ENCODE results near the gene CBLB. TPM values are rescaled to one million over a fixed set of nuclear protein-coding genes. Genes with fewer than 3 reads are reported as not detected.

Gene CBLB
- total RNA-seq, 1 experiment from 2014 or later: 23.9 TPM

GRCh38 chr3:105915524-105915923 is 46.7 kb upstream of the CBLB start:
- no peak for TF ChIP-seq CTCF (conservative IDR thresholded peaks at IDR 0.05; ENCODE audit: low read depth, low read length)
- peaks cover 17% of the 10 kb centered on the region; the same call in 1 of the 2 replicates for H3K9me3 ChIP-seq (ENCODE audit: low read length)
- peak; percentile 82 for DNase-seq

GRCh38 chr3:105913616-105914015 is 44.8 kb upstream of the CBLB start:
- Histone ChIP-seq H3K27ac (ENCODE audit: low read length) (no peak overlapping the region), H3K4me3 (ENCODE audit: low read length) (no peak overlapping the region), H3K4me1 (ENCODE audit: insufficient read depth, low read length) (peaks cover 4% of the 10 kb centered on the region), H3K9ac (ENCODE audit: low read length) (no peak overlapping the region), H4K20me1 (ENCODE audit: low read length) (no peaks in the 10 kb centered on the region), H3K36me3 (ENCODE audit: low read depth, low read length) (peaks cover 4% of the 10 kb centered on the region; the same call in 1 of the 2 replicates), H3K27me3 (ENCODE audit: low read length) (no peaks in the 10 kb centered on the region), H3K9me3 (ENCODE audit: low read length) (peaks cover 8% of the 10 kb centered on the region; the same call in 1 of the 2 replicates), H3K9me2 (replicated peaks; ENCODE audit: low read length) (no peaks in the 10 kb centered on the region), H3K4me2 (ENCODE audit: low read length) (no peak overlapping the region), H3K79me2 (ENCODE audit: low read length) (no peaks in the 10 kb centered on the region), H2AFZ (ENCODE audit: low read length) (no peak overlapping the region), H3F3A (ENCODE audit: low read length, unreplicated experiment) (peaks cover 5% of the 10 kb centered on the region)
- ATAC-seq (no peak), DNase-seq (no peak)
- ChIA-PET POLR2A (ENCODE audit: unreplicated experiment) (no interaction called here), CTCF (no interaction called here)
- BruUV-seq (replicated peaks): no TSS peak
- intact Hi-C loops (cut with micrococcal nuclease): loop anchor here (2.0 kb wide), 1 partner anchor 53 kb away; no protein-coding TSS in a partner anchor
- TF ChIP-seq EZH2 (IDR thresholded peaks at IDR 0.05; ENCODE audit: low read length, unreplicated experiment) (no peak), CTCF (conservative IDR thresholded peaks at IDR 0.05; ENCODE audit: low read depth, low read length) (no peak), EZH2phosphoT487 (IDR thresholded peaks at IDR 0.05; ENCODE audit: borderline replicate concordance, low read length) (no peak)

More at GRCh38 chr3:105915524-105915923, 46.7 kb upstream of the CBLB start:
- ATAC-seq: peak; percentile 95
- Histone ChIP-seq H3K36me3 (ENCODE audit: low read depth, low read length) (peaks cover 4% of the 10 kb centered on the region; the same call in 1 of the 2 replicates), H3K4me3 (ENCODE audit: low read length) (no peak overlapping the region), H3K79me2 (ENCODE audit: low read length) (no peaks in the 10 kb centered on the region), H3K27ac (ENCODE audit: low read length) (peak overlapping the region; percentile 92), H3K27me3 (ENCODE audit: low read length) (no peaks in the 10 kb centered on the region), H3K4me2 (ENCODE audit: low read length) (no peak overlapping the region), H2AFZ (ENCODE audit: low read length) (no peak overlapping the region), H3K9me2 (replicated peaks; ENCODE audit: low read length) (no peaks in the 10 kb centered on the region), H4K20me1 (ENCODE audit: low read length) (no peaks in the 10 kb centered on the region), H3K9ac (ENCODE audit: low read length) (peak overlapping the region; percentile 65), H3K4me1 (ENCODE audit: insufficient read depth, low read length) (peaks cover 4% of the 10 kb centered on the region), H3F3A (ENCODE audit: low read length, unreplicated experiment) (peaks cover 5% of the 10 kb centered on the region)
- BruUV-seq (replicated peaks): no TSS peak
- ChIA-PET POLR2A (ENCODE audit: unreplicated experiment) (no interaction called here), CTCF (no interaction called here)
- intact Hi-C loops (cut with micrococcal nuclease): loop anchor here (1.0 to 5.0 kb wide), 3 partner anchors 46 to 117 kb away; partner anchors contain the start of gene CBLB

GRCh38 chr3:105912891-105913290 is 44.1 kb upstream of the CBLB start:
- no TSS peak for BruUV-seq (replicated peaks)
- H3K36me3 ChIP-seq (ENCODE audit: low read depth, low read length): peaks cover 4% of the 10 kb centered on the region; the same call in 1 of the 2 replicates
- TF ChIP-seq CTCF (conservative IDR thresholded peaks at IDR 0.05; ENCODE audit: low read depth, low read length) (no peak), EZH2phosphoT487 (IDR thresholded peaks at IDR 0.05; ENCODE audit: borderline replicate concordance, low read length) (no peak), EZH2 (IDR thresholded peaks at IDR 0.05; ENCODE audit: low read length, unreplicated experiment) (no peak)
- H3K9me2 ChIP-seq (replicated peaks; ENCODE audit: low read length): no peaks in the 10 kb centered on the region
- no peak overlapping the region for H3K27ac ChIP-seq (ENCODE audit: low read length)
- no peak overlapping the region for H3K4me2 ChIP-seq (ENCODE audit: low read length)
- peaks cover 4% of the 10 kb centered on the region for H3K4me1 ChIP-seq (ENCODE audit: insufficient read depth, low read length)
- no peak overlapping the region for H2AFZ ChIP-seq (ENCODE audit: low read length)
- ChIA-PET CTCF (no interaction called here), POLR2A (ENCODE audit: unreplicated experiment) (no interaction called here)
- H3K27me3 ChIP-seq (ENCODE audit: low read length): no peaks in the 10 kb centered on the region
- peaks cover 5% of the 10 kb centered on the region for H3F3A ChIP-seq (ENCODE audit: low read length, unreplicated experiment)
- ATAC-seq (no peak), DNase-seq (no peak)
- intact Hi-C loops (cut with micrococcal nuclease): no loop called here
- peaks cover 8% of the 10 kb centered on the region; the same call in 1 of the 2 replicates for H3K9me3 ChIP-seq (ENCODE audit: low read length)
- H3K4me3 ChIP-seq (ENCODE audit: low read length): no peak overlapping the region
- no peak overlapping the region for H3K9ac ChIP-seq (ENCODE audit: low read length)
- no peaks in the 10 kb centered on the region for H4K20me1 ChIP-seq (ENCODE audit: low read length)
- no peaks in the 10 kb centered on the region for H3K79me2 ChIP-seq (ENCODE audit: low read length)

All from PC-3 (cell line).